ENCODE measurements around the gene CTSK.
"Not testable (repeated sequence)": the region's sequence is repeated elsewhere in the genome, so short reads cannot be mapped to it uniquely, and the experiment has no call there.

DNA sequence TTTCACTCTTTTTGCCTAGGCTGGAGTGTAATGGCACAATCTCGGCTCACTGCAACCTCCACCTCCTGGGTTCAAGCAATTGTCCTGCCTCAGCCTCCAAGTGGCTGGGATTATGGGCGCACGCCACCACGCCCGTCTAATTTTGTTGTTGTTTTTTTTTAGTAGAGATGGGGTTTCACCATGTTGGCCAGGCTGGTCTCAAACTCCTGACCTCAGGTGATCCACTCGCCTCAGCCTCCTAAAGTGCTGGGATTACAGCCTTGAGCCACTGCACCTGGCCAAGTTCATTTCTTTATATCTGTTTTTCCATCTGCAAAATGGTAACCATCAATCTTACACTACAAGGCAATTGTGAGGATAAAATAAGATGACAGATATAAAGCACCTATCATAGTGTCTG, 25.9 kb upstream of the CTSK start:
- TF ChIP-seq, protein P1, sequence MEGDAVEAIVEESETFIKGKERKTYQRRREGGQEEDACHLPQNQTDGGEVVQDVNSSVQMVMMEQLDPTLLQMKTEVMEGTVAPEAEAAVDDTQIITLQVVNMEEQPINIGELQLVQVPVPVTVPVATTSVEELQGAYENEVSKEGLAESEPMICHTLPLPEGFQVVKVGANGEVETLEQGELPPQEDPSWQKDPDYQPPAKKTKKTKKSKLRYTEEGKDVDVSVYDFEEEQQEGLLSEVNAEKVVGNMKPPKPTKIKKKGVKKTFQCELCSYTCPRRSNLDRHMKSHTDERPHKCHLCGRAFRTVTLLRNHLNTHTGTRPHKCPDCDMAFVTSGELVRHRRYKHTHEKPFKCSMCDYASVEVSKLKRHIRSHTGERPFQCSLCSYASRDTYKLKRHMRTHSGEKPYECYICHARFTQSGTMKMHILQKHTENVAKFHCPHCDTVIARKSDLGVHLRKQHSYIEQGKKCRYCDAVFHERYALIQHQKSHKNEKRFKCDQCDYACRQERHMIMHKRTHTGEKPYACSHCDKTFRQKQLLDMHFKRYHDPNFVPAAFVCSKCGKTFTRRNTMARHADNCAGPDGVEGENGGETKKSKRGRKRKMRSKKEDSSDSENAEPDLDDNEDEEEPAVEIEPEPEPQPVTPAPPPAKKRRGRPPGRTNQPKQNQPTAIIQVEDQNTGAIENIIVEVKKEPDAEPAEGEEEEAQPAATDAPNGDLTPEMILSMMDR (IDR thresholded peaks at IDR 0.05; ENCODE audit: low read depth, low read length, missing input control) = not testable (repeated sequence)
- not testable (repeated sequence) for TF ChIP-seq TAF1 (conservative IDR thresholded peaks at IDR 0.05); EGR1 (IDR thresholded peaks at IDR 0.05; ENCODE audit: low read depth in 2 of 2); GABPA (IDR thresholded peaks at IDR 0.05 in 1 of 2, conservative IDR thresholded peaks at IDR 0.05 in 1 of 2); YY1 (IDR thresholded peaks at IDR 0.05)
- TF ChIP-seq, protein P2, sequence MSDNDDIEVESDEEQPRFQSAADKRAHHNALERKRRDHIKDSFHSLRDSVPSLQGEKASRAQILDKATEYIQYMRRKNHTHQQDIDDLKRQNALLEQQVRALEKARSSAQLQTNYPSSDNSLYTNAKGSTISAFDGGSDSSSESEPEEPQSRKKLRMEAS (IDR thresholded peaks at IDR 0.05) = not testable (repeated sequence)
- TF ChIP-seq, protein P3, sequence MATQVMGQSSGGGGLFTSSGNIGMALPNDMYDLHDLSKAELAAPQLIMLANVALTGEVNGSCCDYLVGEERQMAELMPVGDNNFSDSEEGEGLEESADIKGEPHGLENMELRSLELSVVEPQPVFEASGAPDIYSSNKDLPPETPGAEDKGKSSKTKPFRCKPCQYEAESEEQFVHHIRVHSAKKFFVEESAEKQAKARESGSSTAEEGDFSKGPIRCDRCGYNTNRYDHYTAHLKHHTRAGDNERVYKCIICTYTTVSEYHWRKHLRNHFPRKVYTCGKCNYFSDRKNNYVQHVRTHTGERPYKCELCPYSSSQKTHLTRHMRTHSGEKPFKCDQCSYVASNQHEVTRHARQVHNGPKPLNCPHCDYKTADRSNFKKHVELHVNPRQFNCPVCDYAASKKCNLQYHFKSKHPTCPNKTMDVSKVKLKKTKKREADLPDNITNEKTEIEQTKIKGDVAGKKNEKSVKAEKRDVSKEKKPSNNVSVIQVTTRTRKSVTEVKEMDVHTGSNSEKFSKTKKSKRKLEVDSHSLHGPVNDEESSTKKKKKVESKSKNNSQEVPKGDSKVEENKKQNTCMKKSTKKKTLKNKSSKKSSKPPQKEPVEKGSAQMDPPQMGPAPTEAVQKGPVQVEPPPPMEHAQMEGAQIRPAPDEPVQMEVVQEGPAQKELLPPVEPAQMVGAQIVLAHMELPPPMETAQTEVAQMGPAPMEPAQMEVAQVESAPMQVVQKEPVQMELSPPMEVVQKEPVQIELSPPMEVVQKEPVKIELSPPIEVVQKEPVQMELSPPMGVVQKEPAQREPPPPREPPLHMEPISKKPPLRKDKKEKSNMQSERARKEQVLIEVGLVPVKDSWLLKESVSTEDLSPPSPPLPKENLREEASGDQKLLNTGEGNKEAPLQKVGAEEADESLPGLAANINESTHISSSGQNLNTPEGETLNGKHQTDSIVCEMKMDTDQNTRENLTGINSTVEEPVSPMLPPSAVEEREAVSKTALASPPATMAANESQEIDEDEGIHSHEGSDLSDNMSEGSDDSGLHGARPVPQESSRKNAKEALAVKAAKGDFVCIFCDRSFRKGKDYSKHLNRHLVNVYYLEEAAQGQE (IDR thresholded peaks at IDR 0.05) = not testable (repeated sequence)
